Fibroblast of skin of left biceps (primary cell): ENCODE data around the gene GABRR2.

Experiments
- DNase-seq, 2 experiments: peaks; one replicate each; pipeline ENCODE4 v3.0.0-alpha.2; 2013; ENCODE audit warnings: low read depth in 2 of 2

Gene GABRR2

DNA sequence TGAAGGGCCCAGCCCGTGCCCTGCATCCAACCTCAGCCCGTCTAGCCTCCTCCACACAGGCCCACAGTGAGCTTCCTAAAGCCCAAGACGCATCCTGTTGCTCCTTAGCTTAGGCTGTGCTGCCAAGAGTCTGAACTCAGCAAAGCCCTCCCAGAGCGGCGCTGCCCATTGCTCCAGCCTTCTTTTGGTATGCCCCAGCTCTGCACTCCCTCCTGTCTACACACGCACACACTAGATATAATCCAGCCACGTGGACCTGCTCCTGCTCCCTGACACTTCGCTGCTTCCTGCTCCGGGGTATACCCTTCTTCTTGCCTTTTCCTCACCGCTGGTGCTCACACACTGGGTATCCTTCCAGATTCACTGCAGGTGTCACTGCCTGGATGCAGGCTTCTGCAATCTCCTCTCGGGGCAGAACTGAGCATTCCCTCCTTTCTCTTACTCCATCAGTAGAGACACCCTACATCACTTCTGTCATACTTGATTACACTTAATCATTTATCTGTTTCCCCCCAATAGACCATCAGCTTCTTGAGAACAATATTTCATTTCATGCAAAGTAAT, 23.8 kb downstream of the GABRR2 start:
- DNase-seq = no peak

DNA sequence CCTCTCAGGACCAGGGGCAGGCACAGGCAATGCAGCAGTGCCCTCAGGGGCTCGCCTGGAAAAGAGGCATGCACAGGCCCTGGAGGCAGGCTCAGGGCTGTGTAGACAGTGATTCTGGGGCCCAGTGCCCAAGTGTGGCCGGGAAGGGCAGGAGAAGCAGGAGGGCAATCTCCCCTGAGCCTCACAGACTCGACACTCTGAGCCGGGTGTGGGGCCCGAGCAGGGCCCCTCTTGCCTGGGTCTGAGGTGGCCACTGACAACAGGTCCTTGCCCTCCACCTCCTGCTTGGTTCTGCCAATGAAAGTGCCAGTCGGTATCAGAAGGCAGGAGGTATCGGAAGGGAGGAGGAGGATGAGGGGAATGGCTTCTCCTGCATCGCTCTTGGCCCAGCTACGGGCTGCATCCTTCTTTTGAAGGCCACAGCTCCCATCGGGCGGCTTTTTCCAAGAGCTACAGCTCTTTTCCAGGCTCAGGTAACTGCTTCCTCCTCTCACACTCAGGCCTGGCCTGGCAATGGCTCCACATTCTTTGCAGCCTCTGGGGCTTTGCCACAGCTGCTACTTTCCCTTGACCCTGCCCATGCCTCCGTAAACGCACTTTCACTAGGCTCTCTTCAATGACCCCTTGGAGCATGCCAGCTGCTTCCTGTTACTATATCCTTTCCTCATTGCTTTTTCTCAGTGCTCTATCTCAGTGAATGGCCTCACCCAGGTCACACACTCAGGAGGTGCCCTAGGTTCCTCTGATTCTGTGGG, 24.5 kb downstream of the GABRR2 start:
- no peak for DNase-seq

DNA sequence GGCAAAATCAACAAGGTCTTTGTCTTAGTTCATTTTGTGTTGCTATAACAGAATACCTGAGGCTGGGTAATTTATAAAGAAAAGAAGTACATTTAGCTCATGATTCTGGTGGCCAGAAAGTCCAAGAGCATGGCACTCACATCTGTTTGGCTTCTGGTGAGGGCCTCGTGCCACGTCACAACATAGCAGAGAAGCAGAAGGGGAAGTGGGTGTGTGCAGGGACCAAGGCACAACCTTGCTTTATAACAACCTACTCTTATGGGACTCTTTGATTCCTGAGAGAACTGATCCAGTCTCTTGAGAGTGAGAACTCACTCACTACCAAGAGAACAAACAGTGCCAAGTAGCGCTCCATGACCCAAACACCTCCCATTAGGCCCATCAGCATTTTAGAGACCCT, 25.4 kb downstream of the GABRR2 start:
- DNase-seq = no peak

DNA sequence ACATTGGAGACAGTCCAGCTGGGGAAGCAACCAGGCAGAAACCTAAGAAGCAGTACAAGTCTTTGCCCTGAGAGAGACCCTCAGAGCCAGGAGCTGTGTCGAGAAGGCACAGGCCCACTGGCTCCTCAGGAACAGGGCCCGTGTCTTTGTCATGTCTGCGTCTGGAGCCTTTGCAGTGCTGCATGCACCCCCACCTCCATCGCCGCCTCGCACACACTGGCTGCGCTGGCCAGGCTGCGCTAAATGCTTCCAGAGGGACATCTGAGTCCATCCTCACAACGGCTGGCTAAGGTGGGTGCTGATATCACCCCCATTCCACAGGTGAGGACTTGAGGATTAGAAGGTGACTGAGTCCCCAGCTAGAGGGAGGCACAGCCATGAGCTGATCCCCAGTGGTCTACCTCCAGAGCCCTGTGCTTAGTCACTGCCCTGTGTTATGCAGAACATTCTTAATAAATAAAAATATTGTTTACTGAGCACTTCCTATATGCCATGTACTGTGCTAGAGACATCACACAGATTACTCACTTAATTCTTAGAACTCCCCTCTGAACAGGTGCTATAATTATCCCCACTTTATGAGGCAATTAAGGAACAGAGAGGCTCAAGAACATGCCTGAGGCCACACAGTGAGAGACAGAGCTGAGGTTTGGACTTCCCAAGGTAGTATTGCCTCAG, 27.6 kb downstream of the GABRR2 start:
- DNase-seq = no peak

DNA sequence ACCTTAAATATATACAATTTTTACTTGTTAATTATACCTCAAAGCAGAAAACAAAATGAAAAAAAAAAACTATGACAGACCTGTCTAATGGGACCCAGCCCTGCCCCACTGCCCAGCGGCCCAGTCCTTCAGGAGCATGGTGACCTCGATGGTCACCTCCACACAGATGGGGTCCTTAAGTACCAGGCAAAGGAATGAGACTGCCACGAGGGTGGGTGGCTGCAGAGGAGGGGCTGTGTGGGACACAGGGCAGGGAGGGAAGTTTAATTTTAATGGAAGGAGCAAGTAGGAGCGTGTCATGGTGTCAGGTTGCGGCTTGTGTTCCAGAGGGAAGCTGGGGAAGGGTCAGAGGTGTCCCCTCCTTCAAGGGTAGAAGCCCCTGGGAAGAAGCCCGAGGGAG, 28.6 kb downstream of the GABRR2 start:
- no peak for DNase-seq

DNA sequence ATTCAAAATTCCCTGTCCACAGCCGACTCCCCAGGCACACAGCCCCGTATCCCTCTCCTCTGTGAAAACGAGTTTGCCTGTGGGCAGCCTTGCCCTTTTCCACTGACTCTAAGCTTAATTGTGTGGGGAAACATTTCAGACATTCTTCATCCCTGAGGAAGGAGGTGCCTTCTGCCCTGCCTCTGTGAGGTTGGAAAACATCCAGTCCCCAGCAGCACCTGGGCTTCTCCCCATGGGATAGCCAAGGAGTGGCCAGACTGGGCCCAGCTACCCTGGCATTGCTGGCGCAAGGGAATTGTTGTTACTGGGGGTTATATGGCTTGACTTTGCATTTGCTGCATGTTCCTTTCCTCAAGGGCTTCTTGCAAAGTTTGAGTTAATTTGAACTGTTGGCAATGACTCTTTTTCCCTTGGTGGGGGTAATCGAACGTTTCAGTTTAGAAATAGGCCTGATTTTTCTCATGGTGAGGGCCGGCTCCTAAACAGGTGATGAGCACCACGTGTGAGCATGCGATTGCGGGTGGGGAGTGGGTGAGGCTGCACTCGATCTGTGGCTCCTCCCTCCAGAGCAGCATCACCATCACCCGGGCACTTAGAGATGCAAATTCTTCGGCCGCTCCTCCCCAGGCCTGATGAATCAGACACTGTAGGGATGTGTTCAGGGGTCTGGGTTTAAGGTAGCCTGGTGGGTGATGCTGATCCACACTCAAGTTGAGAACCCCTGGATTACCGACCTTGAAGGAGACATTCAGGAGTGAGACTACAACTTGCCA, 29.9 kb downstream of the GABRR2 start:
- DNase-seq = no peak

DNA sequence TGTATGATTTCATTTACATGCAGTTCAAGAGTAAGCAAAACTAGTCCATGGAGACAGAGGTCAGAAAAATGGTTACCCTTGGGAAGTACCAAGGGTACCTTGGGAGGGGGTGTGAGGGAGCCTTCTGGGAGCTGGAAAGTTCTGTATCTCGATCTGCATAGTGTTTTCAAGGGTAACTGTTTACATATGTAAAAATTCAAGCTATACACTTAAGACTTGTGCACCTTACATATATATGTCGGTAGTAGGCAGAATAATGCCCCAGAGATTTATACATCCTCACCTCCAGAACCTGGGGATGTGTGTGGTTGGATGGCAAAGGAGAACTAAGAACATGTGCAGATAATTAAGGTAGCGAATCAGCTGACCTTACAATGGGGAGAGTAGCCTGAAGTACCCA, 31.0 kb downstream of the GABRR2 start:
- DNase-seq = no peak

DNA sequence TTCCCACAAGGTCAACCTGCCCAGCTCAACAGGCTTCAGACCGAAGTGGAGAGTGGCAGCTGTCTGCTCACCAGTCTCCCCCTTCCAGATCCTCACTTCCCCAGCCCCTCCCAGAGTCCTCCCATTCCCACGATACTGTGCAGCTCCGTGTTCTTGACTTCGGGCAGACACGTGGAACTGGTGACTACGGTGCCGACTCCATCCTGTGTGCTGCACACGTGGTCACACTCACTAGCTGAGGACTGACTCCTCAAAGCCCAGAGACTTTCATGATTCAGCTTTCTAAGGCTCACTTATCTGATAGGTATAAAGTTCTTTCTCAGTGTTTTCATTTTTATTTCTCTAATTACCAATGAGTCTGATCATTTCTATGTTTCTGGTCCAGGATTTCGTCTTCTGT, 32.4 kb downstream of the GABRR2 start:
- no peak for DNase-seq

DNA sequence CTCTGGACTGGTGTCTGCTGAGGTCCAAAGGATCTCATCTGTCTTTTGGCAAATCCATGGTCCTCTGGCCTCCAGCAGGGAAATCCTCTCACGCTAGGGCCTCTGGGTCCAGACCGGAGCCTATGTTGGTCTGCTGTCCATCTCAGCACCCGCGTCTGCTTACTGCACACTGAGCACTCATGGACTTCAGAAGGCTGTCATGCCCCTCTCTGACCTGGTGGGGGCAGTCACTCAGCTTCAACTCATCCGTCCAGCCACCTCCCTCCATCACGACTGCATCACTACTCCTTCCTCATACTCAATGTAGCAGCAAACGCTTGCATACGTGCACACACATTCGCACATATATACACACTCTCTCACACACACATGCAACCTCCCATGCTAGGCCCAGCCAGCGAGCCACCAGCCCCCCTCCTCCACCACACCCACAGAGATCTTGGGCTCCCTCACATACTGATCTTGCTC, 33.3 kb downstream of the GABRR2 start:
- DNase-seq = no peak

DNA sequence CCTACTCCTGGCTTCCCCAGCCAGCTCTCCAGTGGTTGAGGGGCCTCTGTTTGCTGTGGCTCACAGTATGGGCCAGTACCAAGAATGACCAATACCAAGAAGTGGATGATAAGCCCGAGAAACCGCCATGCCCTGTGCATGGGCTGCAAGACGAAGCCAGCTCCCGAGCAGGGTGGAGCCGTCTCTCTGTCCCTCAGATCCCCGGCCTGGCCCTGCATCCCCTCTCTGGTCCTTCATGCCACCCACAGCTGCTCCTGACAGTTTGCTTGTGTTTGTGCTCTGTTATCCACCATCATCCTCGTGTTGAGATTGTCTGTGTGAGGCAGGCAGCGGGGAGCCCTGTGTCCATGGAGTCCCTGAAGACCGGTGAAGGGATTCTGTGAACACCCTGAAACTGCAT, 36.1 kb downstream of the GABRR2 start:
- no peak for DNase-seq

DNA sequence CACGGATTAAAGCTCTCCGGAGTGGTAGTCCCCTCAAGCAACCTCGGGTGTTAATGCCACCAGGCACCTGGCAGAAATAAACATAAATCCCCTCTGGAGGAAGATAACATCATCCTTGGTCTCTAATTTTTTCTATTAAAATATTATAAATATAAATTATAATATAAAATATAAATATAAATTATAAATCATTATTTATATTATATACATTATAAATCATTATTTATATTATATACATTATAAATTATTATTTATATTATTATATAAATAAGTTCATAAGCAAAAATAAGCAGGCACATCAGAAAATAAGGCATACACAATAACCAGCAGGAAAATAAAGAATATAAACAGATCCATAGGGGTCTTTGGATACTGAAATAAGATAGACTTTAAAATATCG, 39.2 kb downstream of the GABRR2 start:
- no peak for DNase-seq

DNA sequence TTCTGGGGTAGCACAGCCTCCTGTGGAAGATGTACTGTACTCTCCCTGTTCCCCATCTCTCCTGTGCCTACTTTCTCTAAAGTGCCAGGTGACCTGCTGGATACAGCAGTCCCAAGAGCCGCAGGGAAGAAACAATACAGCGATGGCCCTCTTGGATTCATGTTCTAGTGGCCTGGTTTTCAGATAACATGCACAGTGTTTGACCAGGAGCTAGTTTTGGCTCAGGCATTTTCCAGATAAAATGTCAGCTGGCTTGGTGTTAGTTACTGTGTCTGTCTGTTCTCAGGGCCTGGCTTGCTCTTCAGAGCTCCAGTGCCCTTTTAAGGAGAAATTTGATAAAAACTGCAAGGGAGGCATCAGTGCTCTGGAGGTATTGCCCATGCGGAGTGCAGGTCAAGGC, 41.3 kb downstream of the GABRR2 start:
- no peak for DNase-seq

DNA sequence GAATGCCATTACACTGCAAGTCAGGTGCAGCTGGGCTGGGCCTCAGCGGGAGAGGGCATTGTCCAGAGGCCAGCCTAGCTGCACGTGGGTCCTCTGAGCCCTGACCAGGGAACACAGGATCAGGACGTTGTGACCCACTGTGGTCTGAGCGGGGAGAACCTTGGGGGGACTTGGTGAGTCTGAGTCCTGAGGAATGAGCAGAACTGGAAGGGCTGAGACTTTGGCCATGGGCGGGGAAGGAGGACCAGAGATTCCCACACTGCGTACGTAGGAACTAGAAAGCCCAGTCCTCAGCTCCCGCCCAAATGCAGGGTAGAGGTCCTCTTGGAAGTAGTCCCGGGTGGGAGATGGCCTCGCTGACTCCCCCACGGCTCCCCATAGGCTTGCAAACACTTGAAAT, 42.5 kb downstream of the GABRR2 start:
- DNase-seq = no peak

DNA sequence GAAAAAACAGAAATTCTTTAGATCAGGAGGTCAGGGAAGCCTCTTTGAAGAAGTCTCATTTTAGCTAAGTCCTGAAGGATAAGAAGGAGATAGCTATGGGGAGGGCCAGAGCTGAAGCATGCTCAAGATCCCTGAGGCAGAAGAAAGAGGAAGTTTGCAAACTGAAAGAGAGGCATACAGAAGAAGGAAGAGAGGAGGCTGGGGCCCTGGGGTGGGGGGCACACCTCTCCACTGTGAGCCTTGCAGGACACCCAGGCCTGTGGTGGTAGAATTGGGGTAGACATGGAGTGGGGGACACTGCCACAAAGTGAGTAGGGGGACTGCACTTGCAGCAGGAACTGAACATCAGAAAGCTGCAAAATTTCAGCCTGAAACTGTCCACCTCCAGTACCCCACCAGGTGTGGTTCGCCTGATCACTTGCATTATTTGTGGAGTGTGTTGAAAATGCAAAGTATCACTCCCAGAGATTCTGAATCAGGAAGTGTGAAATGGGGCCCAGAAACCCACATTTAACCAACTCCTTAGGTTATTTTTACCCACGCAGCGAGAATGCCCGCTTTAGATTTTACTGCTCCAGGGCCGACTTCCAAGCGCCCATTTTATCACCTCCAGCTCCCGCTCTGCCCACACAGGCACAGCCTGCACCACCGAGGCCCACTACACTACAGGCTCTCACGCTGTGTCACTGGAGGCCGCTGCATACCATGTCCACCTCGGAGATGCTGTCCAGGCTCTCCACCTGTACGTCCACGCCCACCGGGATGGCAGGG, 44.0 kb downstream of the GABRR2 start:
- DNase-seq = no peak

DNA sequence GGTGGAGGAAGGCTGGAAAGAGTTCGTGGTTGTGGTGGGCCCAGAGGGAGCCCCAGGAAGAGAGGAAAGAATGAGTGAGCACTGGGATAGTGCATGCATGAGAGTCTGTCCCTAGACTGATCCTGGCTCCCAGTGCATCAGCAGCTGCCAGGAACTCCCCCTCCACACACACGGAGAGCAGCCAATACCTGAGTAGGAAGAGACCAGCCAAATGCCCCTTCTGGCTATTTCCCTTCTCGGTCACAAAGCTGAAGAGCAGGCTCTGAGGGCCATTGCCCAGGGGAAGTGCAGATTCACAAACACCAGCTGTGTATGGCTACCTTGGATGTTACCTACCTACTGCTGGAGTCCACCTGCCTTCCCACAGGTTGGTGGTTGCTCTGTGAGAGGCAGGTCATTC, 45.1 kb downstream of the GABRR2 start:
- DNase-seq = no peak

DNA sequence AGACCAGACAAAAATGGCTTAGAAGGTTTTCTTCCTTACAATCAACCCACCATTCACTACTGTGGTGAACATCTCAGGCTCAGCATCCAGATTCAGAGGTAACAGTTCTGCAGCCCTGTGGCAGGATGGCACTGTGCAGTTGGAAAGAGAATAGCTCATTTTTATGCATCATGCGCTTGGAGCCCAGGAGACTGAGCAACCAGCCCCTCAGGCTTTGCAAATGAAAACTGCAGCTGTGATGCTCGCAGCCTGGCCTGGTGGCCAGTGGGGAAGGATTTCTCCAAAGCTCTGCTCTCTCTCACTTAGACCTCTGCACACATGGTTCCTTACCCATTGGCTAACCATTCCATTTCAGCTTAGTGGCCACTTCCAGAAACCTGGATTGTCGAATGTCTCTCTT, 45.8 kb downstream of the GABRR2 start:
- no peak for DNase-seq

DNA sequence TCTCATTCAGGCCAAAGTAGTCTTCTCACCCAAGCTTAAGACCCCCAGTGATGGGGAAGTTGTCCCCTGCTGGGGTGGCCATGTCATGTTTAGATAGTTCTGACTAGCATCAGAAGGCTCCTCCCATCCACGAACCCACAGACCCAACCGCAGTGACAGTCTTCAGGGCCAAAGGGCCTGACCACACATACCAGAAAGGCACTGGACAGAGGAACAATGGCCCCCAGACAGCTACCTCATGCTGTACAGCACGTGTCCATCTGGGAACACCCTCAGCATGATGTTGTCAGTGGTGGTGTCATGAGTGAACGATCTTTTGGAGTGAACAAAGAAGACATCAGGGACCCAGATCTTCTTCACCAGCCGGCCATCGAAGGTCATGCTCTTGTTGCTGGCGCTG, 46.3 kb downstream of the GABRR2 start:
- no peak for DNase-seq

DNA sequence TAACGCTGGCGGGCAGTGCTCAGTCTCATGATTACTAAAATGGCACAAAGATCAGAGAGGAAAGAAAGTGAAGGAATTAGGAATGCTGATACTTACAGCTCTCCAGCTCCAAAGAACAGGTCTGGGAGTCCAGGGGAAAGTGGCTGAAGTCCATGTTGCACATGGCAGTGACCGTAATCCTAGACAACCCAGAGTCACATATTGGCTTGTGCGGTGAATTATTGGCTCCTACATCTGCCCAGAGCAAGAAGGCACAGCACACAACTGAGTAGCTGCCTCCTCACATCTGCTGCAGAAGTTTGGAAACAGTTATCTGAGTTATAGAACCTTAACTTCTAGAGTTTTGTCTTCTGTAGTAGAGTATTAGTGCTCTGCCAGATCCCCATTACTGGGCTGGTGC, 47.2 kb downstream of the GABRR2 start:
- DNase-seq = no peak

DNA sequence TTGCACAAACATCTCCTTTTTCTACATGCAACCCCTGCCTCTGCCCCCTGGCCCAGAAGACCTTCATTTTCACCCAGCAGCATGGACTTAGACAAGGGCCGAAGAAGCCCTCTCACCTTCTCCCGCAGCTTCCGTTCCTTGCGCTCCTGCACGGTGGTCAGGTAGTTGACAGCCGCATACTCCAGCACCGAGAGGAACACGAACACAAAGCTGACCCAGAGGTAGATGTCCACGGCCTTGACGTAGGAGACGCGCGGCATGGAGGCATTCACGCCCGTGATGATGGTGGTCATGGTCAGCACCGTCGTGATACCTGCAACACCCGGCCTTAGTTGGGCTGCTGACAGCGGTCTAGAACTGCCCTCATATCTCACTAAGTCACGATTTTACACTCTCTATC, 50.8 kb downstream of the GABRR2 start:
- no peak for DNase-seq

DNA sequence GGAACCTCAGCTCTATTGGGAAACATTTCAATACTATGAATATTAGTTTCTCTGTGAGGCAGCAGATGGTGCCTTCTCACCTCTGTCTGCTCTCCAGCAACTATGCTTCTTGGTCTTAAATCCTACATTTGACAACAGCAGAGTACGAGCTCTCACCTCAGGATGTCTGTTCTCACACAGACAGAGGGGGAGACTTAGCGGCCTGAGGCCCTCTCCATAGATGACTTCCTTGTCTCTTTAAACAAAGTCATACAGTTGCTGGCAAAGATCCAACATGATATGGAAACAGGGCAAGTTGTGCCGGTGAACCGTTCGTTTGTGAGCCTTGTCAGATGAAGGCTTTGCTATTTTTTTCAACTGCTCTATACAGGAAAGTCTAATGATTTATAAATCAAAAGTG, 54.3 kb downstream of the GABRR2 start:
- no peak for DNase-seq

DNA sequence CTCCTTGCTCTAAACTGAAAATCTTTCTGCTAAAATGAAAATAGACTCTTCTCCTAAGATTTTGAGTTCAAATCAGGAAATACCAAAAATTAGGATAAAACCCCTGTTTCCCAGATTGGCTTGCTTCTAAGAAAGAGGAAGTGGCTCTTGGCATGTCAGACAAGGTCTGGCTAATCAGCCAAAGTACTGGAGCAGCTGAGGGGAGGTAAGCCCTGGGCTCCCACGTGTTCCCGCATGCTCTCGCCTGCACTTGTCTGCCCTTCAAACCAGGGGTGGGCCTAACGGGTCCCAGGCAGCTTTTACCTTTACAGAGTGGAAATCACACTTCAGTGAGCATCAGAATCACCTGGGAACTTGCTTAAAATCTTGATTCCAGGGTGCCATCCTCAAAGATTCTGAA, 54.8 kb downstream of the GABRR2 start:
- no peak for DNase-seq

DNA sequence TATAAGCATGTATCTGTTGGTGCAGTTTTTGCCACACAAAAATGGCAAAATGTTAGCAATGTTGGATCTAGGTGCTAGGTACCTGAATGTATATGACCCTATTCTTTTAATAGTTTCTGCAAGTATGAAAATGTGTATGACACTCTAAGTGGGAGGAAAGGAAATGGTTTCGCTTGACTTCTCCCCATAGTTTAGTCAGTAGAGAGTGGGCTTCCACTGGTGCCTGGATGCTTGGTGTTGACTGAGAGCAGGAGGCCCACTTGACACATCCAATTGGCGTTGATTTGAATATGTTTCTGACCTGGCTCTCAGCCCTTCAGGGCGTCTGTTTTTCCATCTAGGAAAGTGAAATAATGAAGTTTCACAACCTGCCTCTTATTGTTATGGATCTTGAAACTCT, 56.2 kb downstream of the GABRR2 start:
- no peak for DNase-seq
